AG04449 (cell line): Measurements from ENCODE around the gene SMG6.

Experiments used
- CTCF ChIA-PET: fragments of 350-600 bp; formaldehyde crosslinking; extraction: SDS; loops from one replicate; lab custom pipeline; 2021; ENCODE audit warnings: antibody characterized with exemption; lab: Yijun Ruan, JAX
- POLR2A ChIA-PET: fragments of 400-600, 350-600 bp; formaldehyde crosslinking; extraction: SDS; loops from one replicate; lab custom pipeline; 2020; ENCODE audit warnings: antibody characterized with exemption, inconsistent platforms; lab: Yijun Ruan, JAX
- DNase-seq: peaks from one replicate; pipeline ENCODE4 v3.0.0-alpha.2; 2010; ENCODE audit warnings: low read depth, low spot score
- H3K4me3 ChIP-seq: 2 replicates; pipeline ENCODE4 v1.5.1; 2011; ENCODE audit warnings: low read depth, mild to moderate bottlenecking, control low read depth, low read length
- TF ChIP-seq, protein P1 (sequence below): IDR thresholded peaks from one replicate; pipeline ENCODE4 v1.5.1; 2011; ENCODE audit warnings: mild to moderate bottlenecking, moderate library complexity, low read length, control low read depth, inconsistent platforms; ENCODE audit not compliant: insufficient read depth; ENCODE audit errors: missing control alignments

The SMG6 gene

DNA sequence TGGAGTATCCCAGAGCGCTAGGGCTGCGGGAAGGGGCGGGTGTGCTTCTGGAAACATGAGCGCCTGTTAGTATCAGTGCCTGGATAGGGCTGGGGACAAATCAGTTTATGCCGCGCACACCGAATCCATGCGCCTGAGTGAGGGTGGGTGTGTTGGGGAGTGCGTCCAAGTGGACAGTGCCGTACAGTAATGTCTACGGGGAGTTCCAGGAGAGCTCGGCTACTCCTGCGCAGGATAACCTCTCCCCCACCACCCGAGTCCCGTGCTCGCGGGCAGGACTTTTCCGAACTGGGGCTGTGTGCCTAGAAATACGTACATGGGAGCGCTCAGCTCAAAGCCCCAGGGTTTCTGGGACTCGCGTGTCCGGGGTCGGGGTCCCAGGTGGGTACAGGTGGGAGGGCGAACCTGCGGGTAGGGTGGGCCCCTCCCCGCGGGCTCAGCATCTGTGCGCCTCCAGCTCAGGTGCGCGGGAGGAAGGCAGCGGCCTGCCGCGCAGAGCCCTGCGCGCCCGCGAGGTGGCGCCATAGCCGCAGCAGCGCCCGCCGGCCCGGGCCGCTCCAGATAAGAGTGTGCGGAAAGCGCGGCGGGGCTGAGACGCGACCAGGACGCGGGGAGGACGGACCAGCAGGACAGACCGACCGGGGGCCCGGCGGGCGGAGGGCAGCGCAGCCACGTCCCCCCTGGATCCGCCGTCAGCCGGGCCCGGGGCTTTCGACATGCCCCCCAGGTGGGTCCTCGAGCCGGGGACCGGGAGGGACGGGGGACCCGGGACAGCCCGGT is 248.9 kb downstream of the SMG6 start, which contains the start of gene HIC1:
HIC1 (plus strand) TSS at position 592 of the 780 bp plus-strand sequence. CDS start 1,588 bp downstream, outside the sequence.
- DNase-seq = no peak
- peak within 1 kb of the TSS; percentile 66 for H3K4me3 ChIP-seq
- CTCF ChIA-PET = interaction anchor here (0.6 to 8.5 kb wide), 59 partner anchors 9 to 361 kb away, joined by 3 to 348 read pairs (median 4); no protein-coding TSS in a partner anchor
- POLR2A ChIA-PET = interaction anchor here (0.5 to 5.1 kb wide), 25 partner anchors 10 to 351 kb away, joined by 3 to 59 read pairs (median 4); partner anchors contain the start of genes SMG6 and SRR
- TF ChIP-seq, protein P1, sequence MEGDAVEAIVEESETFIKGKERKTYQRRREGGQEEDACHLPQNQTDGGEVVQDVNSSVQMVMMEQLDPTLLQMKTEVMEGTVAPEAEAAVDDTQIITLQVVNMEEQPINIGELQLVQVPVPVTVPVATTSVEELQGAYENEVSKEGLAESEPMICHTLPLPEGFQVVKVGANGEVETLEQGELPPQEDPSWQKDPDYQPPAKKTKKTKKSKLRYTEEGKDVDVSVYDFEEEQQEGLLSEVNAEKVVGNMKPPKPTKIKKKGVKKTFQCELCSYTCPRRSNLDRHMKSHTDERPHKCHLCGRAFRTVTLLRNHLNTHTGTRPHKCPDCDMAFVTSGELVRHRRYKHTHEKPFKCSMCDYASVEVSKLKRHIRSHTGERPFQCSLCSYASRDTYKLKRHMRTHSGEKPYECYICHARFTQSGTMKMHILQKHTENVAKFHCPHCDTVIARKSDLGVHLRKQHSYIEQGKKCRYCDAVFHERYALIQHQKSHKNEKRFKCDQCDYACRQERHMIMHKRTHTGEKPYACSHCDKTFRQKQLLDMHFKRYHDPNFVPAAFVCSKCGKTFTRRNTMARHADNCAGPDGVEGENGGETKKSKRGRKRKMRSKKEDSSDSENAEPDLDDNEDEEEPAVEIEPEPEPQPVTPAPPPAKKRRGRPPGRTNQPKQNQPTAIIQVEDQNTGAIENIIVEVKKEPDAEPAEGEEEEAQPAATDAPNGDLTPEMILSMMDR = peak; percentile 73

DNA sequence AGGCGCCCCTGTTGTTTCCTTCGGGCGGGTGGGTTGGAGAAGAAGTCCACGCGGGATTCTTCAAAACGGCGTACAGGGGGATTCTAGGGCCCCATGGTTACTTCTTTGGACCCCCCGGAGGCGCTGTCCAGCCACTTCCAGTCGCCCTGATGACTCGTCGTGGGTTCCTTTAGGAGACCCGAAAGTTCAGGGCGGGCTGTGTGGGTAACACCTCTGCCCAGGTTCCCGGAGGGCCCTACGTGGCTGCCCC is 249.4 kb downstream of the SMG6 start:
- TF ChIP-seq, protein P1 = no peak
- no peak for DNase-seq
- CTCF ChIA-PET = interaction anchor here (0.6 to 8.5 kb wide), 53 partner anchors 8 to 362 kb away, joined by 3 to 348 read pairs (median 4); no protein-coding TSS in a partner anchor
- POLR2A ChIA-PET = interaction anchor here (0.5 to 5.1 kb wide), 12 partner anchors 14 to 249 kb away, joined by 3 to 59 read pairs (median 6); partner anchors contain the start of genes SMG6 and SRR
- peak overlapping the region; percentile 56 for H3K4me3 ChIP-seq

DNA sequence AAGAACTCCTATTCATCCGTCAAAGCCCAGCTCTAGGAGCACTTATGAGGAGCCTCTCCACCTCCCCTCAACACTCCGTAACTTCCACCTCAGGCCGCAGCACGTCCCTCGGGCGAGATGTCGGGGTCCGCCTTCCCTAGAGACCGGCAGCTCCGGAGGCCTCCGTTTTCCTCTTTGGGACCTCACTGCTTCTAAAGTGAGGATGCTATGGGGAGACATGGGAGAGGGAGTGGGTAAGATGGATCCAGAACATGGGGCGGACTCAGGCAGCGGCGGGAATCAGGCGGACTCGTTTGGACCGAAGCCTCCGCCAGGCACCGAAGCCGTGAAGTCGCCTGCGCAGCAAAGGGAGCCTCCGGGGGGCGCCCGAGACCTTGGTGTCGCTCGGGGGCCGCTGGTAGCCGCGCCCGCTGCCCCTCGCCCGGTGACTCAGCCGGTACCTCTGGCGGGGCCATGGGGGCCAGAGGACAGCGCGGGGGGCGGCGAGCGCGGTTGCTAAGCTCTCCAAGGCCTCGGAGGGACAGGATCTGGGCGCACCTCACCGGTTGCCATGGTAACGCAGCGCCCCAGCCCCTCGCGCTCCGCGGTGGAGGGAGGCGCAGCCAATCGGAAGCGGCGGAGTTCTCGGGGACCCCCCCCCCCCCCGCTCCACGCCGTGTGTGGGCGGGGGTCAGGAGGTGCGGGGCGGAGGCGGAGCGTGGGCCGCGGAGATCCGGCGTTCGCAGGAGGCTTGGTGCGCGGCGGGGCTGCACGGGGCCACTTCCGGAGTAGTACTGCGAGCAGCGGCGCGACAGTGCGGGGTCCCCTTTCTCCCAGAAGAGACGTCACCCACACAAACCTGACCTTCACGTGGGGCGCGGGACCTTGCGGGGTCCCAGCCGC is 250.0 kb downstream of the SMG6 start:
- TF ChIP-seq, protein P1 = peak; percentile 84
- POLR2A ChIA-PET = interaction anchor here (0.7 to 5.1 kb wide), 3 partner anchors 28 to 191 kb away, joined by 5 to 59 read pairs (median 28); no protein-coding TSS in a partner anchor
- DNase-seq = no peak
- H3K4me3 ChIP-seq = peak overlapping the region; percentile 56
- CTCF ChIA-PET = interaction anchor here (0.6 to 8.5 kb wide), 38 partner anchors 8 to 362 kb away, joined by 3 to 348 read pairs (median 5); partner anchors contain the start of gene TSR1

DNA sequence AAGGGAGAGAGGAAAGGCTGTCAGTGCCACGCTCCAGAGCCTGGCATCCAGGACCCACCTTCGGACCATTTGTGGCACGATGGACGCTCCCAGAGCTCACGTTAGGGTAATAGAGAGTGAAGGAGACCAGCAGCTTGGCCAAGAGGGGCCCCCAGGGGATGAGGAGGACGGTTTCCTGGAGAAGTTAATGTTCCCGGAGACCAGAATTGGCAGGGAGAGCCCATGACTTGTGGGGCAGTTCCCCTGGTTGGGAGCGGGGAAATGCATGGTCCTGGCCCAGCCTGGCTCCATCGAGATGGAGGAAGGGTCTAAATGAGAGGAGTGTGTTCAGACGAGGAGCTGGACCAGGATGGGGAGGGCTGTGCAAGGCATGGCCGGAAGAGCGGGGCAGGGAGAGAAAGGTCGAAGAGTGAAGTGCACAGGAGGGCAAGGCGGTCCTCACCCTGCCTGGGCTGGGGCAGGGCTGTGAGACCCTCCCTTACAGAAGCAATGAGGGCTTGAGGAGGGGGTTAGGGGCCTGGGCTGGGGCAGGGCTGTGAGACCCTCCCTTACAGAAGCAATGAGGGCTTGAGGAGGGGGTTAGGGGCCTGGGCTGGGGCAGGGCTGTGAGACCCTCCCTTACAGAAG is 251.5 kb downstream of the SMG6 start:
- no peak overlapping the region for H3K4me3 ChIP-seq
- ChIA-PET POLR2A (interaction anchor here (0.9 kb wide), 1 partner anchor 38 kb away, joined by 3 read pairs; no protein-coding TSS in a partner anchor), CTCF (interaction anchor here (0.5 to 1.9 kb wide), 12 partner anchors 26 to 364 kb away, joined by 3 to 20 read pairs (median 4); no protein-coding TSS in a partner anchor)
- DNase-seq = no peak
- TF ChIP-seq, protein P1 = no peak

DNA sequence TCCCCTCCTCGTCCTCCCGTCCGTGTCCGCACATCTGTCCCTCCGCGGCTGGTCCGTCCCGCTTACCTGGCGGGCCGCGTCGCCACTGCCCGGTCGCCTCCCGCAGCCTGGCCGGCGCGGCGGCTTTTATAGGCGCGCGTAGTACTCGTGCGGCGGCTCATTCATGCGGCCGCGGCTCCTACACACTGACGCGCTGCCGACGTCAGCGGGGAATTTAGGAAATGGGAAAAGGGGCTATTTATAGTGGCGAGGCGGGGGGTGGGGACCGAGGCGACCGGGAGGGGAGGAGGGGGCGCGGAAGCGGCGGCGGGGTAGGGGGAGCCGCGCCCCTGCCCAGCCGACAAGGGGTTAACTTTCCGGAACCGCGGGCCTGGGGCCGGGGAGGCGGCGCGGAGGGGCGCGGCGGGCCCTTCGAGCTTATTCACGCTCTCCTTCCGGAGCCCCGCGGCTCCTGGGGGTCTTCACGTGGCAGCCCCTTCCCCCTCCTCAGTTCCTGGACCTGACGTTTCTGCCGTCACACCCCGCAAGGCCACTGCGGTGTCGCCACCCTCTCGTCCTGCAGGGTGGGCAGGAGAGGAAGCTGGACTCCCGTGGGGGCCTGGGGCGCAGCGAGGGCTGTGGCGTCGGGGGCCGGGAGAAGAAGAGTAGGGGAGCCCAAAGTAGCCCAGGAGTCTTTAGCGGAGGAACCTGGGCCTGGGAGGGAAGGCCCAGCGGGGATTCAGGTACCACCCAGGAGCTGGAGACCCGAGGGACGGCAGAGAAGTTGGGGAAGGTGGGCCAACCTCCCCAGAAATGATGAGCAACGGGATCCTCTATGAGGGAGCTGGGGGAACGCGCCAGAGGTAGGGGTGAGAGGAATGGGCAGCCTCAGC is 252.3 kb downstream of the SMG6 start:
- H3K4me3 ChIP-seq = peak overlapping the region; percentile 12; the same call in 1 of the 2 replicates
- DNase-seq = no peak
- TF ChIP-seq, protein P1 = no peak
- ChIA-PET POLR2A (interaction anchor here (0.9 kb wide), 1 partner anchor 38 kb away, joined by 3 read pairs; no protein-coding TSS in a partner anchor), CTCF (interaction anchor here (0.8 to 1.9 kb wide), 11 partner anchors 25 to 365 kb away, joined by 3 to 20 read pairs (median 4); no protein-coding TSS in a partner anchor)
